ENCODE results near the gene SETBP1. TPM values are rescaled to one million over a fixed set of nuclear protein-coding genes. Genes with fewer than 3 reads are reported as not detected.

The SETBP1 gene
- total RNA-seq, 4 donors from 2014 or later, result 15.6 to 27.3 (median 19.1) TPM

DNA sequence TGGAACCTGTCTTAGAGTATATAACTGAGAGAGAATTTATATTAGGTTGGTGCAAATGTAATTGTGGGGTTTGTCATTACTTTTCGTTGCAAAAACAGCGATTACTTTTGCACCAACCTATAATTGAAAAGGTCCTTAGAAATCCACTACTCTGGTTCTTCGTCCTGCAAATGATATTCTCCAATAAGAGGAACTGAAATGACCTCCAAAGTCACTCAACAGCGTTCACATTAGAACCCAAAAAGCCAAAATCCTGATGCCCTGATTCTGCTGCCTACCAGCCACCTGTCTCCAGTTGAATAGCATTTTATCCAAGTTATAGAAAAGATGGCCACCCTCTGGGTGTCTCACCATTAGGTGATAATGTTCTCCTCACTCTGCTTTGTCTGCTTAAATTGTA lies 230.6 kb downstream of the SETBP1 start:
- no peak for TF ChIP-seq CTCF (IDR thresholded peaks at IDR 0.05; ENCODE audit: low read depth)

- no peak for TF ChIP-seq CTCF (IDR thresholded peaks at IDR 0.05; ENCODE audit: low read depth)
Observed at GRCh38 chr18:44911773-44912172, 231.1 kb downstream of the SETBP1 start.

DNA sequence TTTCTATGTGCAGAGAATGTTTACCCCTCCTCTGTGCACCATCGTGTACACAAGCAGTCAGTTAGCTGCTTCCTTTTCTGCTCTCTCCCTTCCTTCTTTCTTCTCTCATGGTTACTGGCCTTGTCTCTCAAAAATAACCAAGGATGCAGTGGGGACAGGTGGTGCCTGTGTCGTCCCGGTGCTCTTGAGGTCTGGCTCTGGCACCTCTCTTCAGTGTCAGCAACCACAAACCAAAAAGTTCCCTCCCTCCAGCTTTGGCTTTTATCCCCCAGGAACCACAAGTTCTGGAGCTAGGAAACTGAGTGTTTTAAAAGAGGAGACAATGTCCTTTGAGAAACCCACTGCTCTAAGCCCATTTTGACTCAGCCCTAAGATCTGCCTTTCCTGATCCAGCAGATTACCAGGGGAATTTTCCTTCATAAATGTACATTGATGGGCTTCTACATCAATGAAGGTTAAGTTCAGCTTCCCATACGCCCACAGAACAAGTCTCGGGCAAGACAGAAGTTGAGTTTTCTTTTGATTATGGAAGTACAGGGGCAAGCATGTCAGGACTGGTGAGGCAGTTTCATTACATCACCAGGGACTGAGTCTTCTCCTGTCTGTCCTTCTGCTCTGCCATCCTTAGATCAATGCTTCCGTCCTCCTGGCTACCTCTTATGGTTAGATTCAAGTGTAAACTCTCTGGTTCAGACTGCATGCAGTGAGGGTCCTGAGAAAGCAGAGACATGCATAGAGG lies 232.2 kb downstream of the SETBP1 start:
- no peak for TF ChIP-seq CTCF (IDR thresholded peaks at IDR 0.05; ENCODE audit: low read depth)

DNA sequence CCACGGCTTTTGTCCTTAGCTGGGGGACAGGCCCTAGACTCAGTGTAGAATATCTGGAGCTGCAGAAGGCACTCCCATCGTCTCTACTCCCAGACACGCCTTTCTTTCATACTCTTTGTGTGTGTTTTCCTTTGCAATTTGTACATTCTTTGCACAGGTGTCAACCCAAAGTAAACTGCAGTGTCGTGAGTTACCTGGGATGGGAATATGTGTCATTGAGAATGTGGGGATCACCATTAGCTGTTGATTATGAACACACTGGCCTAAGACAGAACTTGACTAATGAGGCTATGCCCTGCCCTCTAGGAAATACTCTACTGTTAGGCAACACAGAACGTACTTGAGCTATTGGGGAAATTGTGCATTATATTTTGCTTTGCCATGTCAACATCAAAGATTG lies 233.3 kb downstream of the SETBP1 start:
- no peak for TF ChIP-seq CTCF (IDR thresholded peaks at IDR 0.05; ENCODE audit: low read depth)

DNA sequence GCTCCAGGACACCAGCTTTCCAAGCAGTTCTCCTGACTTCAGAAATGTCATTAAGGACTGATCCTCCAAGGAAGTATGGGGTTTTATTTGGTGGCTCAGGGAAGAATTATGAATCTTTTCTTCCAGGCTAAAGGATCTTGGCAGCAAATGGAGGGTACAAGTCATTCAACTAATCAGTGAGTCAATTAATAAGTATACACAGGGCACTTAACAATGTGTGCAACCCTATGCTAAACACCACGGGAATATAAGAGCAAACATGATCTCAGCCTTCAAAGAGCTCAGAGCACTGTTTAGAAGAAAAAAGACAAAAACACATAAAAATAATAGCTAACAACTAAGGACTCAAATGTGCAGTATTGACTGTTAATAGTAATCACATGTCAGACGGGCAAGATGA lies 234.5 kb downstream of the SETBP1 start:
- TF ChIP-seq CTCF (IDR thresholded peaks at IDR 0.05; ENCODE audit: low read depth), result no peak

DNA sequence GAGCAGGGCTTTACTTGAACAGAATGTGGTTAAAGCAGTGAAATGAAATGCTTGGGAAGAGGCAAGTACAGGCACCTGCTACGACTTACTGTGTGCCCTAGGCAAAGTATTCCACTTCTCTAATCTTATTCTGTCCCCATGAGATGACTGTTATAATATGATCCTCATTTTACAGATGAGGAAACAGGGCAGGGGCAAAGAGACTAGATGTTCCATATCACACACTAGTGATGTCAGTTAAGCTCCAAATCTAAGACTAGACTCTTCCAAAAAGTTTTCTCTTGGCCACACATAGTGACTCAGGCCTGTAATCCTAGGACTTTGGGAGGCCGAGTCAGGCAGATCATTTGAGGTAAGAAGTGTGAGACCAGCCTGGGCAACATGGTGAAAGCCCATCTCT lies 235.0 kb downstream of the SETBP1 start:
- no peak for TF ChIP-seq CTCF (IDR thresholded peaks at IDR 0.05; ENCODE audit: low read depth)

DNA sequence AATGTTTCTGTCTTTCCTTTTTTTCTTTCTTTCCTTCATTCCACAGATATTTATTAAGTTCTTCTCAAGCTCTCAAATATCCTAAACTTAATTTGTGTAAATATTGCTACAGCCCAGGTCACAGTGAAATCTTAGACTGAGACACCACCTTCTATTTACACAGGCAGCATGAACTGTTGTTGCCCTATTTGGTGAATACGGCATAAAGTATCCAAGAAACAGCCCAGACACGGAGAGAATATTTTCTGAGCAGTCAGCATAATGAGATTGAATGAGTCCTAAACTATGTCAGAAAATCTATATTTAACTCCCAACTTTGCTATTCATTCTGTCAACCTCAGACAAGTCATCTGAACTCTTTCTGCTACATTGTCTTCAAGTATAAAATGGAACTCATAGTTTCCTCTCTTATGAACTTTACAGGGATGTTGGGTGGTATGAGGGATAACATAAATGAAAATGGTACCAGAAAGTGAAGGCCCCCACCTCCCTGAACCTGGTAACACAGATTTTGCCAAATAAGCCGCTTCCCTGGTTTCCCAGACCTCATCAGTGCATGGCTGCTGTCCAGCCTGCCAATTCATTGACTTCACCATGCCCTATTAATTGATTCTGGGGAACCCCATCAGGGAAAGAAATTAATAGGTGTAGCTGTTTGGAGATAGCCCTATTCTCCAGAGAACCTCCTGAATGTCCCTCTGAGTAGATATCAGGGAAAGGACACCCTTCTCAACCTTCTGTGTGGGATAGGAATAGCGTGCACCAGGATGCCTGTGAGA lies 235.9 kb downstream of the SETBP1 start:
- TF ChIP-seq CTCF (IDR thresholded peaks at IDR 0.05; ENCODE audit: low read depth), result no peak
